Activated T-helper 17 cell treated with anti-CD3 and anti-CD28 coated beads, Interleukin-2, amount 50 U/mL, for 72 hours (primary cell): ENCODE data around the gene FALEC. TPM values are rescaled to one million over a fixed set of nuclear protein-coding genes. Genes with fewer than 3 reads are reported as not detected.
"Not testable (repeated sequence)": the region's sequence is repeated elsewhere in the genome, so short reads cannot be mapped to it uniquely, and the experiment has no call there.

Source experiments
- ATAC-seq: fragments of 150-1000 bp; cut with Tn5 transposase; replicated peaks from 2 replicates; pipeline ENCODE4 v1.10.0; 2021; ENCODE audit warnings: mild to moderate bottlenecking, moderate library complexity
- H3K27ac Mint-ChIP-seq: one replicate; pipeline ENCODE4 v1.8.0; 2022; ENCODE audit warnings: mixed read lengths
- H3K27me3 Mint-ChIP-seq: one replicate; pipeline ENCODE4 v1.8.0; 2022; ENCODE audit warnings: mixed read lengths
- H3K36me3 Mint-ChIP-seq: one replicate; pipeline ENCODE4 v1.8.0; 2022; ENCODE audit warnings: low read depth, mild to moderate bottlenecking, mixed read lengths
- H3K4me1 Mint-ChIP-seq: one replicate; pipeline ENCODE4 v1.8.0; 2022; ENCODE audit warnings: mixed read lengths
- H3K4me3 Mint-ChIP-seq: one replicate; pipeline ENCODE4 v1.8.0; 2022; ENCODE audit warnings: mild to moderate bottlenecking, mixed read lengths
- H3K9me3 Mint-ChIP-seq: one replicate; pipeline ENCODE4 v1.8.0; 2022; ENCODE audit warnings: mixed read lengths
- total RNA-seq, 2 donors: library from RNA; stranded (reverse); gene quantifications; one replicate each; pipeline ENCODE4 v1.2.3, GENCODE V29; 2022

Gene FALEC
- total RNA-seq, 2 donors from 2014 or later = 1.2 TPM; not detected in 1

DNA sequence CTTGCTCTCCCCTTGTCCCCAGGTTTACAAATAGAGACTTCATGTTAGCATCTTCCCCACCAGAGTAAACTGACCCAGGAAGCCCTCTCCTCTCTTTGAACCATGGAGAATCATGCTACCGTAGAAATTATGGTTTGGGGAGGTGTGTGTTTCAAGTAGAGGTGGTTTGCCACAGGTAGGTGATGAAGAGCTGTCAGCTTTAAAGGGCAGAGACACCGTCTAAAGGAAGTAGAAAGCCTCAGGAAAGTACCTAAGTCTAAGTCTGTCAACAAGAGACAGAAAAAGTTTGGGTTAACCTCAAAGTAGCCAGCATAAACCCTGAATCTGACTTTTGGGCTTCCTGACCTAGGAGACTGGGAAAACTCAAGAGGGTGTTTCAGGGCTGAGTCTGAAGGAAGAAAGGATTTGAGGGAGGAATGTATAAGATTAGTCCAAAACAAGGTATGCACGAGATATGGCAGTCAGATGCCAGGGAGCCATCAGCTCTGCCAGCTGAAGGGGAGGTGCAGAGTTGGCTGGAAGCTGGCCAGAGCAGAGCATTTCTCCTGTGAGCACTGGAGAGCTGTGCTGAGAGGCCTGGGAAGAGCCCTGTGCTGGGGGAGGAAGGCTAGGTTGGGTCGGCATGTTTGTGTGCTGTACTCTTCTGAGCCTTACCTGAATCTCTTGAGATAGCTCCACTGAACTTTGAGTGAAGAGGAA, 47.9 kb downstream of the FALEC start:
- peaks cover 64% of the 10 kb centered on the region for H3K36me3 Mint-ChIP-seq
- H3K27ac Mint-ChIP-seq = peak overlapping the region; percentile 95
- no peaks in the 10 kb centered on the region for H3K27me3 Mint-ChIP-seq
- no peaks in the 10 kb centered on the region for H3K9me3 Mint-ChIP-seq
- peaks cover 53% of the 10 kb centered on the region for H3K4me1 Mint-ChIP-seq
- peak; percentile 45 for ATAC-seq
- peak overlapping the region; percentile 98 for H3K4me3 Mint-ChIP-seq

DNA sequence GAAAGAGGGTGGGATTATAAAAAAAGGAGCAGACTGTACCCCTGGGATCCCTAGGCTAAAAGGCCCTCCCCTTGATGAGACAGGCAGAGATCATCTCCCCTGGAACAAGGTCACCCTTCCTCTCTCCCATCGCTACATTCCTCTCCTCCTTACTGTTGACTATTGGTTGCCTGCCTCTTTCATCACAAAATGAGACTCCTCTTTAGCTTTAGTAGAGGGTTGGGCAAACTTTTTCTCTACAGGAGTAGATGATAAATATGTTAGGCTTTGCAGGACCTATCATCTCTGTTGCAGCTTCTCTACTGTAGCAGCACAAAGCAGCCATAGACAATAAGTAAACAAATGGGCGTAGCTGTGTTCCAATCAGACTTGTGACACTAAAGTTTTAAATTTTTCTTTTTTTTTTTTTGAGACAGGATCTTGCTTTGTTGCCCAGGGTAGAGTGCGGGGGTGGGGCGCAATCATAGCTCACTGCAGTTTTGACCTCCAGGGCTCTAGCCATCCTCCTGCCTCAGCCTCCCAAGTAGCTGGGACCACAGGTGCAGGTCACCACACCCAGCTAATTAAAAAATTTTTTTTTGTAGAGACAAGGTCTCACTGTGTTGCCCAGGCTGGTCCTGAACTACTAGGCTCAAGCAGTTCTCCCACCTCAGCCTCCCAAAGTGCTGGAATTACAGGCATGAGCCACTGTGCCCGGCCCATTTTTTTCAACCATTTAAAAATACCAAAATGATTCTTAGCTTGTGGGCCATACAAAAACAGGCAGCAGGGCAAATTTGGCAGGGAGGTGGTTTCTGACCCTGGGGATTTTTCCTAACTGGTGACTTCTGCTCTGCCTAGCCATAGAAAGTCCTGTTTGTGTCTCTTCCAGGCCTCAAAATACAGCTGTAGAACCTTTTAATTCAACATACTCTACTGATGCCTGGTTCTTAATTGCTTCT, 48.8 kb downstream of the FALEC start:
- Mint-ChIP-seq H3K27ac (peak overlapping the region; percentile 95), H3K4me1 (peaks cover 59% of the 10 kb centered on the region), H3K27me3 (no peaks in the 10 kb centered on the region), H3K4me3 (peak overlapping the region; percentile 98), H3K9me3 (no peaks in the 10 kb centered on the region), H3K36me3 (peaks cover 66% of the 10 kb centered on the region)
- ATAC-seq = no peak

DNA sequence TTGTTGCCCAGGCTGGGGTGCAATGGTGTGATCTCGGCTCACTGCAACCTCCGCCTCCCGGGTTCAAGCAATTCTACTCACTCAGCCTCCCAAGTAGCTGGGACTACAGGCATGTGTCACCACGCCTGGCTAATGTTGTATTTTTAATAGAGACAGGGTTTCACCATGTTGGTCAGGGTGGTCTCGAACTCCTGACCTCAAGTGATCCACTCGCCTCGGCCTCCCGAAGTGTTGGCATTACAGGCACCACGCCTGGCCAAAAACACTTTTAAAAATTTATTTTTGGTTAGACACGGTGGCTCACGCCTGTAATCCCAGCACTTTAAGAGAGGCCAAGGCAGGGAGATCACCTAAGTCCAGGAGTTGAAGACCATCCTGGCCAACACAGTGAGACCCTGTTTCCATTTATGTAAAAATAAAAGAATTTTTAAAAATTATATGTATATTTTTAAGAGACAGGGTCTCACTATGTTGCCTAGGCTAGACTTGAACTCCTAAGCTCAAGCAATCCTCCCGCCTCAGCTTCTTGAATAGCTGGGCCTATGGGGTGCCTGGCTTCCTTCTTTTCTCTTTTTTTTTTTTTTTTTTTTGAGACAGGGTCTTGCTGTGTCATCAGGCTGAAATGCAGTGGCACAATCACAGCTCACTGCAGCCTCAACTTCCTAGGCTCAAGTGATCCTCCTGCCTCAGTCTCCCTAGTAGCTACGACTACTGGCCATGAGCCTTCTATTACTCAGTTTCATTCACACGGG, 49.9 kb downstream of the FALEC start:
- not testable (repeated sequence) for H3K9me3 Mint-ChIP-seq, H3K27me3 Mint-ChIP-seq, ATAC-seq
- Mint-ChIP-seq H3K27ac (peak overlapping the region; percentile 95), H3K4me3 (peak overlapping the region; percentile 98), H3K4me1 (peaks cover 62% of the 10 kb centered on the region), H3K36me3 (peaks cover 77% of the 10 kb centered on the region)

DNA sequence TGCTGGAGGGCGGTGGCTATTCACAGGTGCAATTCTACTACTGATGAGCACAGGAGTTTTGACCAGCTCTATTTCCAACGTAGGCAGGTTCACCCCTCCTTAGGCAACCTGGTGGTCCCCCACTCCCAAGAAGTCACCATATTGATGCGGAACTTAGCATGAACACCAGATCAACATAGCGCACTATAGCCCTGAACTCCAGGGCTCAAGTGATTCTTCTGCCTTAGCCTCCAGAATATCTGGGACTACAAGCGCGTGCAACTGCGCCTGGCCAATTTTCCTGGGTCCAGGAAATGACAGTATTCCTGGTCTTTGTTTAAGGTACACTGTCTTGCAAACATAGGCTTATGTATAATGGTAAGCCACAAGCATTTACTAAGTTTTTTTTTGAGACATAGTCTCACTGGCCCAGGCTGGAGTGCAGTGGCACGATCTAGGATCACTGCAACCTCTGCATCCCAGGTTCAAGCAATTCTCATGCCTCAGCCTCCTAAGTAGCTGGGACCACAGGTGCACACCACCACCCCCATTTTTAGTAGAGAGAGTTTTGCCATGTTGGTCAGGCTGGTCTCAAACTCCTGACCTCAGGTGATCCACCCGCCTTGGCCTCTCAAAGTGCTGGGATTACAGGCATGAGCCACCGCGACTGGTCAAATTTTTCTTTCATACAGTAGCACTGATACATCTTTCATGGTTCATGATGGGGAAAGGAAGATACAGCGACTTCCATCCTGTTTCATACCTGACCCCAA, 51.2 kb downstream of the FALEC start:
- no peak for ATAC-seq
- Mint-ChIP-seq H3K4me1 (peaks cover 62% of the 10 kb centered on the region), H3K27ac (peak overlapping the region; percentile 92)

DNA sequence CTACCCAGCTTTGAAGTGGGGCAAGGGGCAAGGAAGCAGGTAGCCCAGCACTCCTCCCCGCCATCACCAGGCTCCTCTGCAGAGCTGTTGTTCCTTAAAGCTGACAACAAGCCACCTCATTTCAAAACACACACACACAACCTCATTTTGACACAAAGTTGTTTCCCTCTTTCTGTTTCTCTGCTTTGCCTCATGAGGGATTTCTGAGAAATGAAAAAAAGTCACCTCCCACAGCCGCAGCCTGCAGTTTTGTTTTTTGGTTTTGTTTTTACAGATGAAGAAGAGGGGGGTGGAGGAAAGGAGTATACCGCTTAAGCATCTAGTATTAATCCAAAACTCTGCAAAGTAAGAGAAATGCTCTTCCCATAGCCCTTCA, 51.8 kb downstream of the FALEC start:
- peak; percentile 49 for ATAC-seq
- no peaks in the 10 kb centered on the region for H3K9me3 Mint-ChIP-seq
- H3K27me3 Mint-ChIP-seq = no peaks in the 10 kb centered on the region
- peaks cover 81% of the 10 kb centered on the region for H3K36me3 Mint-ChIP-seq
- H3K4me1 Mint-ChIP-seq = peaks cover 62% of the 10 kb centered on the region
- peak overlapping the region; percentile 92 for H3K27ac Mint-ChIP-seq
- H3K4me3 Mint-ChIP-seq = peak overlapping the region; percentile 98

More for the DNA sequence above, 51.2 kb downstream of the FALEC start:
- peaks cover 81% of the 10 kb centered on the region for H3K36me3 Mint-ChIP-seq
- no peaks in the 10 kb centered on the region for H3K9me3 Mint-ChIP-seq
- H3K4me3 Mint-ChIP-seq = peak overlapping the region; percentile 98
- no peaks in the 10 kb centered on the region for H3K27me3 Mint-ChIP-seq

DNA sequence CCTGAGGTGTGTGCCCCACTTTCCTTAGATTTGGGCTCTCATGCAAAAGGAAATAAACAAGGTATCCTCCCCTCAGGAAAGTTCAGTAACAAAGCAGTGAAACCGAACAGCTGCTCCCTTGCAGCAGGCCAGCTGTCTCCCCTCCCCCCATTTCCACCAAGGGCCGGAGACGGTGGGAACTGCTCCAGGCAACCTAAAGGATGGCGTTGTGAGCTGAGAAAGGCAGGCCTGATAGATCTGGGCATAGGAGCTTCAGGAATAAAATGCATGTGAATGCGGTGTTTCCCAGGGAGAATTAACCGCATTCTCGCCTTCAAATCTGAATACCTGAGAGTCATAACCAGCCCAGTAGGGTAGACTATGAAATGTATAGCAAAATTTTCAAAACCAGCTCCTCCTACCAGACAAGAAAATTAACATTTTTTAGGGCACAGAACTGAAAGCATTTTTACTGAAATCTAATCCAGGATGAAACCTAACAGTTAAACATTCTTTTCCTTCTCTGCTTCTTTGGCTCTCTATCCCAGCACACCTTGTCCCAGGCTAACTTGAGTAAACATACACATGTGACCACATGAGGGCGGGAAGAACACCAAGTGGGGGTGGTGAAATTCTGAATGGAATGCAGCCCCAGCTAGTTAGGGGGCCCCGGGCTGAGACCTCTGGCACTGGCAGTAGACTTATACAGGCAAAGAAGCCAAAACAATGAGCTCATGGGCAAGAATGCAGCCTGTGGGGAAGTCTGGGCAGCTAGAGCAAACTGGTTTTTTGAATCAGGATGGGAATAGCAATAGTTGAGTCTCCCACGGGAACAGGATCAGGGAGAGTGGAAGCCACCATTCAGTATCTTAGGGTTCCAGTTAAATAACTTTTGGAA, 52.4 kb downstream of the FALEC start:
- H3K36me3 Mint-ChIP-seq = peaks cover 81% of the 10 kb centered on the region
- peak; percentile 34 for ATAC-seq
- H3K4me3 Mint-ChIP-seq = peak overlapping the region; percentile 98
- no peaks in the 10 kb centered on the region for H3K9me3 Mint-ChIP-seq
- peaks cover 59% of the 10 kb centered on the region for H3K4me1 Mint-ChIP-seq
- peak overlapping the region; percentile 92 for H3K27ac Mint-ChIP-seq
- H3K27me3 Mint-ChIP-seq = no peaks in the 10 kb centered on the region

DNA sequence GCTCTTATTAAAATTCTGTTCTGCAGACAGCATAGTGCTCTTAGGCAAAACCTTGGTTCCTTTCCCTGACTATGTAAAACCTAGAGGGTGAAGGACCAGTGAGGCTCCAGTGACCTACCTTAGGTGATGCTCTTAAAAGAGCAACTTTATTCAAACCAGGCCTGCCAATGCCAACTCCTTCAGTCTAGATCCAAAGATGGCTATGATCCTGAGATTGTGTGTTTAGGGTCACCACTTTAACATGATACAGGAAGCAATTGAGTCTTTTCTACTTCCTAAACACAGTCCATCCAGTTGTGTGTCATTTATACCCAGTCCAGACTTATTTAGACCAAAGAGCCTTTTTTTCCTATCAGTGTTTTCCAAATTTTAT, 53.0 kb downstream of the FALEC start:
- no peak for ATAC-seq
- H3K27ac Mint-ChIP-seq = peak overlapping the region; percentile 92
- H3K36me3 Mint-ChIP-seq = peaks cover 81% of the 10 kb centered on the region
- no peaks in the 10 kb centered on the region for H3K9me3 Mint-ChIP-seq
- H3K27me3 Mint-ChIP-seq = no peaks in the 10 kb centered on the region
- H3K4me3 Mint-ChIP-seq = peak overlapping the region; percentile 98
- H3K4me1 Mint-ChIP-seq = peaks cover 53% of the 10 kb centered on the region

DNA sequence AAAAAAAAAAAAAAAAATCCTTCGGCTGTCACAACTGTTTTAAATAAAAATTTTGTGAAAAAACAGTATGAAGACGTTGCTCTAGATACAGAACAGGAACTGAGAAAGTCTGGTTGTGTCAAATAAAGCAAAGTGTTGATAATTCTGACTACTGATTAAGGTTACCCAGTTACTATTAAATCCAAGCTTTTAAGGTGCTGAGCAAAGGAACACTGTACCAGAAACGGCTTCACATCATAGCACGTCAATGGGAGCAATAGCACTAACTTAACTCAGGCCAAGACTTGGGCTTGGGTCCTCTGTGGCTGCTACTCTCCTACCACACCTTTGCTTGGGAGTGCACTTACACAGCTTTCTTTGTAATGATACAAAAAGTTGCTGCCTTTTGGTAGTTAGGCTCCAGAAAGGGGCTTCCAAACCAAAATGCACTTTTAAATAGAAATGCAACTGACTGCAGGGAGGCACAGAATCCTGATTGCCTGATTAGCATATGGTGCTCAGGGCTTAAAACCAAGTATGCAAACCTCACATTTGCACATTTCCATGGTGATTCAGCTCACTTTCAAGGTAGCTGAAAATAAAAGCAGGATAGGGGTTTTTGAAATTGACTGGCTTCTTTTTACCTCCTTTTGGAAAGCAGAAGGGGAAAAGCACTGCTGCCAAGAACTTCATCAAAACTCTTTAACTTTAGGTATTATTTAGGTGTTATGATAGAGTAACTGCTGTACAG, 57.5 kb downstream of the FALEC start:
- Mint-ChIP-seq H3K4me3 (peak overlapping the region; percentile 98), H3K36me3 (peaks cover 92% of the 10 kb centered on the region), H3K27me3 (no peaks in the 10 kb centered on the region), H3K9me3 (no peaks in the 10 kb centered on the region), H3K4me1 (peaks cover 28% of the 10 kb centered on the region), H3K27ac (peak overlapping the region; percentile 98)
- ATAC-seq = peak; percentile 31

DNA sequence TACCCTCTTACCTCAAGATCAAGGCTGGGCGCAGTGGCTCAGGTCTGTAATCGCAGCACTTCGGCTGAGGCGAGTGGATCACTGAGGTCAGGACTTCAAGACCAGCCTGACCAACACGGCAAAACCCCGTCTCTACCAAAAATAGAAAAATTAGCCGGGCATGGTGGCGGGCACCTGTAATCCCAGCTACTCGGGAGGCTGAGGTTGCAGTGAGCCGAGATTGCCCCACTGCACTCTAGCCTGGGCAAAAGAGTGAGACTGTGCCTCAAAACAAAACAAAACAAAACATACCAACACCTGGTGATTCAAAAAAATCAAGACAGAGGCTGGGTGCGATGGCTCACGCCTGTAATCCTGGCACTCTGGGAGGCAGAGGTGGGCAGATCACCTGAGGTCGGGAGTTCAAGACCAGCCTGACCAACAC, 58.1 kb downstream of the FALEC start:
- not testable (repeated sequence) for H3K27me3 Mint-ChIP-seq, H3K9me3 Mint-ChIP-seq
- Mint-ChIP-seq H3K4me1 (peaks cover 22% of the 10 kb centered on the region), H3K27ac (peak overlapping the region; percentile 98), H3K36me3 (peaks cover 95% of the 10 kb centered on the region), H3K4me3 (peak overlapping the region; percentile 98)
- peak; percentile 5 for ATAC-seq

DNA sequence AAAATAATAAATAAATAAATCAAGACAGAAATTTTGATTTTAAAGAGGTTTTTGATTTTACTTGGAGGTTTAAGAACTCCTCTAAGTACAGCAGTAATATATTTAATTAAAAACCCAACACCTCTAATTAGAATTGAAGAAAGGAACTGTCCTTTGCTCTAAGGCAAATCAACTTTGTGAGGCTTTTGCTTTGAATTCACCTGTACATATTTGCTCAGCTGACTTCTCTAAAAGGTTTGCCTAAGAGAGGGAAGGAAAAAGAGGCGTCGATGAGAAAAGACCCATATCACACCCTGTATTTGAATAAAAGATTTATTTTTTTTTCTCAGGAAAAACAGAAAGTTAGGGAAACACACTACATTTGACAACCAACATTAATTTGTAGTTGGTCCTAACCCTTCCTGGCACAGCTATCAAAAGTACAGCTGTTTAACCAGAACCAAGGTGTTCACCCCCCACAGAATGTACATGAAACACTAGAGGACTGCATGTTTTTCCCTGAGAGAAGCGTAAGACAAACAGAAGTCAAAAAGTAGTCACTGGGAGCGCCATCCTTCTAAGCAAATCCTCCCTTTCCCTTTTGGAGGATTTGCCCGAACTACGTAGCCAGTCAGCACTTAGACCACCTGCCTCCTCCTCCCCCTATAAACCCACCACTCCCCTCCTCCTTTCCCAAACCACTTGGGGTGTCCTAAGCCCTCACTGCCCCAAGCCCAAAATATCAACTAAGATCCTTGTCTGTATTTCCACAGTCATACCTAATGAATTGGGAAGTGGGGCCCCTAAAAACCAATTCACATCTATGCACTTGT, 58.9 kb downstream of the FALEC start:
- Mint-ChIP-seq H3K4me1 (peaks cover 18% of the 10 kb centered on the region), H3K4me3 (peak overlapping the region; percentile 98)
- no peak for ATAC-seq

DNA sequence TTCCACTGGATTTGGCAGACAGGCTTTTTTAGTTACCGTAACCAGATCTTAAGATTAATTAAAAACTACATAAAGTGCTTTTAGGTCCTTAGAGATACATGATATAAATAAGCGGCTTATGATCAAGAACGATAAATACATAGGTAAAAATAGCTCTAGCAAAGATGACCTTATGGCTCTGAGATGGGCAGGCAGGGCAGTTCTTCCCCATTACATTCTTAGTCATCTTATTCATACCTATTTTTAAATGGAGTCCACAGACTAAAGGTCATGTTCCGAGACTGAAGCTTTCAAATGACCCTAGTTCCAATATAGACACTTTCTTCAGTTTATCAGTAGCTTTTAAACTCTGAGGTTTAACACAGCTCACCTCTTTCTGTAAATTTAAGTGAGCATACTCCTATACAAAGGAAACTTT, 59.5 kb downstream of the FALEC start:
- Mint-ChIP-seq H3K36me3 (peaks cover 96% of the 10 kb centered on the region), H3K27ac (peak overlapping the region; percentile 98), H3K9me3 (no peaks in the 10 kb centered on the region), H3K4me1 (peaks cover 12% of the 10 kb centered on the region), H3K4me3 (peak overlapping the region; percentile 98), H3K27me3 (no peaks in the 10 kb centered on the region)
- no peak for ATAC-seq

More for the DNA sequence above, 58.9 kb downstream of the FALEC start:
- H3K9me3 Mint-ChIP-seq = no peaks in the 10 kb centered on the region
- peaks cover 100% of the 10 kb centered on the region for H3K36me3 Mint-ChIP-seq
- no peaks in the 10 kb centered on the region for H3K27me3 Mint-ChIP-seq
- H3K27ac Mint-ChIP-seq = peak overlapping the region; percentile 98
